Calu3 (cell line): ENCODE results near the gene ABAT. TPM values are rescaled to one million over a fixed set of nuclear protein-coding genes. Genes with fewer than 3 reads are reported as not detected.
"Not testable (repeated sequence)": the region's sequence is repeated elsewhere in the genome, so short reads cannot be mapped to it uniquely, and the experiment has no call there.

Experiments used
- BruUV-seq: library from RNA; stranded (reverse); fragments of 400-500 nt; replicated peaks from 2 replicates; lab custom pipeline; 2021; lab: Mats Ljungman, UMichigan
- CTCF ChIA-PET: fragments of 300-600 bp; sonication (Branson Sonifier 250); formaldehyde crosslinking; loops from one replicate; lab custom pipeline; 2022; ENCODE audit warnings: antibody characterized with exemption; lab: Charles Lee
- DNase-seq: peaks from one replicate; pipeline ENCODE4 v3.0.0; 2022
- H3K27ac Mint-ChIP-seq: one replicate; pipeline ENCODE4 v1.8.0; 2022; ENCODE audit warnings: mixed read lengths; ENCODE audit not compliant: unreplicated experiment
- H3K27me3 Mint-ChIP-seq: one replicate; pipeline ENCODE4 v1.8.0; 2022; ENCODE audit warnings: mixed read lengths; ENCODE audit not compliant: unreplicated experiment
- H3K36me3 Mint-ChIP-seq: one replicate; pipeline ENCODE4 v1.8.0; 2022; ENCODE audit warnings: mild to moderate bottlenecking, moderate library complexity, mixed read lengths; ENCODE audit not compliant: insufficient read depth, unreplicated experiment
- H3K4me1 Mint-ChIP-seq: one replicate; pipeline ENCODE4 v1.8.0; 2022; ENCODE audit warnings: mild to moderate bottlenecking, low read depth, mixed read lengths; ENCODE audit not compliant: unreplicated experiment
- H3K4me3 Mint-ChIP-seq: one replicate; pipeline ENCODE4 v1.8.0; 2022; ENCODE audit warnings: mild to moderate bottlenecking, low read depth, moderate library complexity, mixed read lengths; ENCODE audit not compliant: unreplicated experiment
- H3K9me3 Mint-ChIP-seq: one replicate; pipeline ENCODE4 v1.8.0; 2022; ENCODE audit warnings: low read depth, mixed read lengths; ENCODE audit not compliant: unreplicated experiment
- CTCF ChIP-seq: fragments of 200-600 bp; IDR thresholded peaks from one replicate; pipeline ENCODE4 v1.8.0; 2022; ENCODE audit warnings: antibody characterized with exemption; ENCODE audit not compliant: unreplicated experiment
- intact Hi-C: fragments of 100-400 bp; cut with micrococcal nuclease; formaldehyde crosslinking; loops from one replicate; pipeline ENCODE4 v1.10.0; 2022; ENCODE audit not compliant: unreplicated experiment
- total RNA-seq: library from RNA; stranded (reverse); gene quantifications from 2 replicates; pipeline ENCODE4 v1.2.3, GENCODE V29; 2022

ABAT gene
- total RNA-seq, 1 experiment from 2014 or later, result 12.6 TPM

- Mint-ChIP-seq H3K27ac (no peak overlapping the region), H3K9me3 (no peaks in the 10 kb centered on the region), H3K27me3 (peaks cover 8% of the 10 kb centered on the region), H3K4me1 (no peaks in the 10 kb centered on the region), H3K4me3 (no peak overlapping the region), H3K36me3 (no peaks in the 10 kb centered on the region)
- intact Hi-C loops, result no loop called here
- no TSS peak for BruUV-seq
- no peak for TF ChIP-seq CTCF
- CTCF ChIA-PET, result interaction anchor here (0.7 kb wide), 1 partner anchor 73 kb away, joined by 3 read pairs; no protein-coding TSS in a partner anchor
- DNase-seq, result no peak
Measured at GRCh38 chr16:8785408-8785807, 111.0 kb downstream of the ABAT start.

GRCh38 chr16:8786316-8786715 lies 111.9 kb downstream of the ABAT start:
- H3K9me3 Mint-ChIP-seq, H3K27me3 Mint-ChIP-seq, BruUV-seq, H3K4me1 Mint-ChIP-seq, H3K27ac Mint-ChIP-seq, H3K36me3 Mint-ChIP-seq, H3K4me3 Mint-ChIP-seq, intact Hi-C loops, DNase-seq: not testable (repeated sequence)
- CTCF ChIA-PET, result interaction anchor here (0.6 kb wide), 1 partner anchor 324 kb away, joined by 3 read pairs; no protein-coding TSS in a partner anchor

- DNase-seq, result no peak
- Mint-ChIP-seq H3K9me3 (no peaks in the 10 kb centered on the region), H3K27me3 (peaks cover 8% of the 10 kb centered on the region), H3K36me3 (no peaks in the 10 kb centered on the region), H3K4me3 (no peak overlapping the region), H3K4me1 (no peaks in the 10 kb centered on the region), H3K27ac (no peak overlapping the region)
- no TSS peak for BruUV-seq
- TF ChIP-seq CTCF, result no peak
- CTCF ChIA-PET, result interaction anchor here (0.6 to 0.7 kb wide), 2 partner anchors 9 to 234 kb away, joined by 3 read pairs; partner anchors contain the start of genes PMM2 and TMEM186
- intact Hi-C loops, result no loop called here
Measured at GRCh38 chr16:8788578-8789172, 114.3 kb downstream of the ABAT start.

- H3K9me3 Mint-ChIP-seq, result no peaks in the 10 kb centered on the region
- H3K27ac Mint-ChIP-seq, result no peak overlapping the region
- CTCF ChIA-PET, result no interaction called here
- no TSS peak for BruUV-seq
- no peak overlapping the region for H3K4me3 Mint-ChIP-seq
- no peak for DNase-seq
- intact Hi-C loops, result loop anchor here (5.0 kb wide), 2 partner anchors 87 to 118 kb away; partner anchors contain the start of gene LITAFD
- TF ChIP-seq CTCF, result no peak
- H3K27me3 Mint-ChIP-seq, result no peaks in the 10 kb centered on the region
- H3K4me1 Mint-ChIP-seq, result peaks cover 32% of the 10 kb centered on the region
- peaks cover 45% of the 10 kb centered on the region for H3K36me3 Mint-ChIP-seq
Measured at GRCh38 chr16:8795091-8795490, 120.7 kb downstream of the ABAT start.

- Mint-ChIP-seq H3K4me1 (peaks cover 32% of the 10 kb centered on the region), H3K4me3 (no peak overlapping the region)
Measured at GRCh38 chr16:8795818-8796217, 121.4 kb downstream of the ABAT start.

More at GRCh38 chr16:8795818-8796217, 121.4 kb downstream of the ABAT start:
- peaks cover 45% of the 10 kb centered on the region for H3K36me3 Mint-ChIP-seq
- CTCF ChIA-PET, result no interaction called here
- no peaks in the 10 kb centered on the region for H3K27me3 Mint-ChIP-seq
- DNase-seq, result no peak
- intact Hi-C loops, result loop anchor here (5.0 kb wide), 2 partner anchors 86 to 119 kb away; partner anchors contain the start of gene LITAFD
- no peak overlapping the region for H3K27ac Mint-ChIP-seq
- no peaks in the 10 kb centered on the region for H3K9me3 Mint-ChIP-seq
- no TSS peak for BruUV-seq
- no peak for TF ChIP-seq CTCF
